ENCODE results near the gene EPS8.

Gene EPS8

GRCh38 chr12:15602051-15602672, 187.0 kb downstream of the EPS8 start:
- DNase-seq (ENCODE audit: low read depth) = no peak

- peak; percentile 29 for DNase-seq (ENCODE audit: low read depth)
Measured at GRCh38 chr12:15601210-15601800, 187.9 kb downstream of the EPS8 start.

GRCh38 chr12:15600223-15600935, 188.8 kb downstream of the EPS8 start:
- DNase-seq (ENCODE audit: low read depth) = no peak

- peak; percentile 37 for DNase-seq (ENCODE audit: low read depth)
Measured at GRCh38 chr12:15599266-15600037, 189.7 kb downstream of the EPS8 start.

GRCh38 chr12:15597125-15597830, 191.9 kb downstream of the EPS8 start:
- DNase-seq (ENCODE audit: low read depth) = no peak

- DNase-seq (ENCODE audit: low read depth) = no peak
Measured at GRCh38 chr12:15596174-15596573, 193.0 kb downstream of the EPS8 start.

GRCh38 chr12:15592934-15593333, 196.3 kb downstream of the EPS8 start:
- no peak for DNase-seq (ENCODE audit: low read depth)

GRCh38 chr12:15591811-15592210, 197.4 kb downstream of the EPS8 start:
- DNase-seq (ENCODE audit: low read depth) = no peak

- DNase-seq (ENCODE audit: low read depth) = peak; percentile 18
Measured at GRCh38 chr12:15590180-15590826, 198.9 kb downstream of the EPS8 start.

GRCh38 chr12:15589328-15590032, 199.7 kb downstream of the EPS8 start:
- no peak for DNase-seq (ENCODE audit: low read depth)

GRCh38 chr12:15584366-15585041, 204.7 kb downstream of the EPS8 start:
- no peak for DNase-seq (ENCODE audit: low read depth)

- no peak for DNase-seq (ENCODE audit: low read depth)
Measured at GRCh38 chr12:15583804-15584203, 205.4 kb downstream of the EPS8 start.

- DNase-seq (ENCODE audit: low read depth) = no peak
Measured at GRCh38 chr12:15581006-15581405, 208.2 kb downstream of the EPS8 start.

GRCh38 chr12:15580431-15580830, 208.8 kb downstream of the EPS8 start:
- no peak for DNase-seq (ENCODE audit: low read depth)

- no peak for DNase-seq (ENCODE audit: low read depth)
Measured at GRCh38 chr12:15575671-15576541, 213.3 kb downstream of the EPS8 start.

GRCh38 chr12:15574353-15574752, 214.8 kb downstream of the EPS8 start:
- DNase-seq (ENCODE audit: low read depth) = no peak

Data from GM04503 (cell line).